Glomerular endothelial cell (primary cell): ENCODE data around the gene NHP2. TPM values are rescaled to one million over a fixed set of nuclear protein-coding genes. Genes with fewer than 3 reads are reported as not detected.

Experiments
- DNase-seq: peaks from one replicate; pipeline ENCODE4 v3.0.0-alpha.2; 2011; ENCODE audit warnings: low read depth, low spot score; ENCODE audit errors: extremely low read depth
- total RNA-seq: library from RNA; depleted of rRNA; stranded (reverse); fragments of >200 nt; gene quantifications from 2 replicates; pipeline ENCODE4 v1.2.3, GENCODE V29; 2015

Gene NHP2
- total RNA-seq, 1 donor from 2014 or later = 242 TPM

DNA sequence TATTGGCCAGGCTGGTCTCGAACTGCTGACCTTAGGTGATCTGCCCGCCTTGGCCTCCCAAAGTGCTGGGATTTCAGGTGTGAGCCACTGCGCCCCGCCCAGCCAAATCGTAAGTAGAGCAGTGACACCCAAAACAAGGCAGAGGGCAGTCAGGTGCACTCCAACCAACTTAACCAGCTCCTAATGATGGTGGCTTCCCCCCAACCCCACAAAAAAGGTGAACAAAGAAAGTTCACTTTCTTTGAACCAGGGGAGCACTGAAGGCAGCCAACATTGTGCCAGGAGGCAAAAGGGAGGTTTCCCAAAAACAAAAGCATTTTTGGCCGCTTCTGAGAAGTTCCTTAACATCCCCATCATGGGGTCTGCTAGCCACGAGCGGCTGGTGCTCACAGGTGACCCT is 23.9 kb upstream of the NHP2 start:
- DNase-seq = no peak

DNA sequence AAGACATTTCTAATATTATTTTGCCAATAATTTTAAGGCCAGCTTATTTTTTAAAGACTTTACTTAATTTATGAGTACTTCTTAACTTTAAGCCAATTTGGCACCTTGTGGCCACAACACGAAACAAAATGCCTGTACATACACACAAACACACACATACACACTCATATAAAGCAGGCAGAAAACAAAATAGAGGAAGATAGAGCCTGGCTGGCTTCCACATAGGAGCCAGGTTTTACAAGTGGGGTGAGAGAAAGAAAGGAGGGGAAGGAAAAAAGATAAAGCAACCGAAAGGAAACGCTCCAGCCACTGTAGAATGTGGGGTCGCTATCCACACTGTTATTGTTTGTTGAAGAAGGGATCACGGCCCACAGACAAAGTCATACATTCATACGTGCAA is 23.1 kb upstream of the NHP2 start:
- no peak for DNase-seq

DNA sequence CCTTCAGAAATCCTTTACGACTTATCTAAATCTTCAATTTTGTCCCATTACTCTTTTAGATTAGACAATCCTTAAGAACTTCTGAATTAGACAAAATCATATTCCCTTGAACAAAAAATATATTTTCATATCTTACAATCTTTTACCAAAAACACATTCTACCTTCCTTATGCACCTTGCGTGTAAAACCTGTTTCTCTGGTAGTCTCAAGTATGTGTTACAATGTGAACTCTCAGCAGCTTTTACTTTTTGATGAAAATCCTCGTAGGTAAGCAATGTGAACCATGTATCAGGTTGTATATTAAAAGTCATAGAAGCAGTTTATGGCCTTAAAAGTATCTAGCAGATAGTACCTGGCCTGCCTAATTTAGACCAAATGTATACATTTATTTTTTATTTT is 20.8 kb upstream of the NHP2 start:
- no peak for DNase-seq

DNA sequence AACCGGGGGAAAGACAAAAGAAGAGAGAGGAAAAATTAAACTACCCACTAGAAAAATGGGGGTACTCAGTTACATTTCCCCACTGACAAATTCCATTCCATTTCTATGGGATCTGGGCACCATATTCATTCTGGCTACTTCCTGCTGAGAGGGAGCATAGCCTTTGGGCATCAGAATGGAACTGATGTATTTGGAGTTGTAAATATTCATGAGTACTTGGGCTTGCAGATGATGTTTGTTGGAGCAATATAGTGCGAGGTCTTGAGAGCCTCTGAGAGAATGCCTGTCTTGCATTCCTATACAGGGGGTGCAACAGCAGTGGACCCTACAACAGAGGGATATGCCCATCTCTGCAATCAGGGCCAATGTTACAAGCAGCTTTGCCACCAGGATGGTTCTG is 16.8 kb upstream of the NHP2 start:
- no peak for DNase-seq

DNA sequence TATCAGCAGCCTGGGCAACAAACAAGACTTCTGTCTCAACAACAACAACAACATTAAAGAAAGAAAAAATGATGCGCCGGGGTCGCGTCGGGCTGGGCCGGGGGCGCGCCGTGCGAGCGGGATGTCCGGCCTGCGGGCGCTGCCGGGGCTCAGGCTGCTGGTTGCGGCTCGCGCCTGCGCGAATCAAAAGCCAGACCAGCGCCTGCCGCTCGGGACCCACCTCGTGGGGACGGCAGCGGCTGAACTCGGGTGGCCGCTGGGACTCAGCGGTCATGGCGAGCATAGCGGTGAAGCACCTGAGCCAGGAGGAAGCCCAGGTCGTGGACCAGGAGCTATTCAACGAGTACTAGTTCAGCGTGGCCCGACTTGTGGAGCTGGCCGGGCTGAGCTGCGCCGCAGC is 11.9 kb upstream of the NHP2 start:
- DNase-seq = no peak

DNA sequence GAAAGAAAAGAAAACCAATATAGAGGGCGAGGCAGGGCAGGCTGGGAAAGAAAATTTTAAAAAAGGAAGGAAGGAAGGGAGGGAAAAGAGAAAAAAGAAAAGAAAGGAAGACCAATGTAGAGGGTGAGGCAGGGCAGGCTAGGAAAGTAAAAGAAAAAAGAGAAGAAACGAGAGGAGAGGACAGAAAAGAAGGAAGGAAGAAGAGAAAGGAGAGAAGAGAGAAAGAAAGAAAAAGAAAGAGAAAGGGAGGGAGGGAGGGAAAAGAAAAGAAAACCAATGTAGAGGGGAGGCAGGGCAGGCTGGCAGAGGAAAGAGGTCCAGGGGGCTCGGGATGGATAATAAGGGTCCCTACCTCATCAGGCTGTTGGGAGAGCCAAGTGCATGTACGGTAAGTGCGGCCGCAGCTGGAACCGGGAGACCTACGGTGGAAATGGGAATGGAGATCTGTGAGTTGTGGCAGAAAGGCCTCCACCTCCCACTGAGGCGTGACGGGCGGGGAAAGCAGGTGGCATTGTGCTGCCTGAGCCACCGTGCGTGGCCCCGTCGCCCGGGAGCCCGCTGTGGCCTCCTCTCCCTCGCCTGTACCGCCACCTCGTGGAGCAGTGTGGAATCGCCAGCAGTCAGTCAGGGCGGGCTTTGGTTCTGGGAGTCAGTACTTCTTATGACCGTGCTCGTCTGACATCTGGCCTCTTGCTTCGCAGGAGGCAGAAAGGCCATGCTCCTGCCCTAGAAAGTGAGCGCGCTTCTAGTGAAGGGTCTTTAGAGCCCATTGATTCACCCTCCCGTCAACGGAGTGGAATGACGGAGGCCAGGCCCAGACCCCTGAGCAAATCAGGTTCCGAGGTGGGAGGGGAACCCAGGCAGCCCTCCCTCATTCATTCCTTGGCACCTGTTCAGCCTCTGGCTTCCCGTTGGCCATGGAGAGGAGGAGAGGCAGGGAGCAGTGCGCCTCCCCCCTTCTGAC is 10.4 kb upstream of the NHP2 start:
- no peak for DNase-seq

DNA sequence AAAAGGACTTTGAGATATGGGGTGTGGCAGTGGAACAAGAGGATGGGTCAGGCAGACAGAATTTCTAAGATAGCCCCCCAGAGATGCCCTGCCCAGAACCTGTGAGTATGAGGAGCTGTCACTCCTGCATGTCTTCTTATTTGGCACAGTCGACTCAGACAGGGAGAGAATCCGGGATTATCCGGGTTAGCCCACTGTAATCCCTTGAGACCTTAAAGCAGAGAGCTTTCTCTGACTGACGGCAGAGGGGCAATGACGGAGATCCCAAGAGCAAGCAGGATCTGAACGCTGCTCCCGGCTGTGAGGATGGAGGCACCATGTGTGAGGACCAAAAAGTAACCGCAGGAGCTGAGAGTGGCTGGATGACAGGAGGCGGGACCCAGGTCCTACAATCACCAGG is 8.8 kb upstream of the NHP2 start:
- no peak for DNase-seq

DNA sequence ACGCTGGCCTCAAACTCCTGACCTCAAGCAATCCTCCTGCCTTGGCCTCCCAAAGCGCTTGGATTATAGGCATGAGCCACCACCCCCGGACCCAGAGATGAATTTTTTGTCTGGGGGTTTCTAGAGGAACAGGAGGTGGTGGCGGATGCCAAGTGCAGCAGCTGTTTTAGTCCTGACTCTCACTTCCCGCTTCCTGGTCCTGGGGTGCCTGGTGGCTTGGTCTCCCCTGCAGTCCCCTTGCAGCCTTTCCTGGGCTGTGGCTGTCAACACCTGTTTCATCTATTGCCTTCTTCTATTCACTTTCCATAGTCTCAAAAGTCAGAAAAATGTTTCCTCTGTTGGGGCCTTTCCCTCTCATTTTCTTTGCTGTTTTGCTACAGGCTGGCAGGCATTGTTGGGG is 6.5 kb upstream of the NHP2 start:
- no peak for DNase-seq

DNA sequence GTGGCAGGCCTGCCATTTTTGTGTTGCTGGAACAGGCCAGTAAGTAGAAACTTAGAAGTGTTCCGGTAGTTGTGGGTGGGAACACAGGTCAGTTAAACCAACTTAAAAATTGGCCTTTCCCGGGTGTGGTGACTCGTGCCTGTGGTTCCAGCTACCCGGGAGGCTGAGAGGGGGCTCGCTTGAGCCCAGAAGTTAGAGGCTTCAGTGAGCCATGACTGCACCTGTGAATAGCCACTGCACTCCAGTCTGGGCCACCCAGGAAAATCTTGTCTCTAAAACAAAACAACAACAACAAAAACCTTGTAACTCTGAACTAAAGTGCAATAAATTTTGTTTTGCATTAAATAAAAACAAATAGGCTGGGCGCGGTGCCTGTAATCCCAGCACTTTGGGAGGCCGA is 1.4 kb upstream of the NHP2 start:
- no peak for DNase-seq

DNA sequence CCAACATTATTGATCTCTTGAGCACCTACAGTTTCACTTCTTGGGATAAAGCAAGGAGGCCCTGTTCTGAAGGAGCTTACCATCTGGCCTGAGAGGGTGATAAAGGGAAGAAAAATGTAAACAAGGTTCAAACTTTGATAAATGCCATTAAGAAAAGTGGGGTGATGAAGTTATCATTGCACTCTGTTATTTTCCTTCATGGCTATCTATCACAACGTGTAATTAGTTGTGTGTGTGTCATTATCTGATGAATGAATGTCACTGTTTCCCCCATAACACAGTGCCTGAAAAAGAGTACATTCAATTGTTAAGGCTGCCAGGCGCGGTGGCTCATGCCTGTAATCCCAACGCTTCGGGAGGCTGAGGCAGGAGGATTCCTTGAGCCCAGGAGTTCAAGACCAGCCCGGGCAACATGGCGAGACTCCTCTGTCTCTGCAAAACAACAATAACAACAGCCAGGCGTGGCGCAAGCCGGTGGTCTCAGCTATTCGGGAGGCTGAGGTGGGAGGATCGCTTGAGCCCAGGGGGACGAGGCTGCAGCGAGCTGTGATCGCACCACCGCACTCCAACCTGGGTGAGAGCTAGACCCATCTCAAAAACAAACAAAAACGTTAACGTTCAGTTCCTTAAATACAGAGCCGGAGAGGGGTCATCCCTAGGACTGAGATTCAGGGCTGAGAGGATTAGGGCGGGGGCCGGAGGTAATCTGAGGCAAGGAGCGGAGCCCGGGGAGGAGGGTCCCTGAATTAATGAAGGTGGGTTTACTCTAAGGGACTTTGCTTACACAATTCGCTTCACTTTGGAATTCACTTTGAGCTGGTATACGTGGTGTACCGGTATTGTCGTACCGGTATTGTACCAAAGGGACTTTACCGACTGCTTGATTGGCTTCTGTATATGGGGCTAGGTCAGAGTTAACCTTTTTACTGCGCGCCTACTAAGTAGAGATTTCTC is 917 bp downstream of the NHP2 start:
- no peak for DNase-seq

DNA sequence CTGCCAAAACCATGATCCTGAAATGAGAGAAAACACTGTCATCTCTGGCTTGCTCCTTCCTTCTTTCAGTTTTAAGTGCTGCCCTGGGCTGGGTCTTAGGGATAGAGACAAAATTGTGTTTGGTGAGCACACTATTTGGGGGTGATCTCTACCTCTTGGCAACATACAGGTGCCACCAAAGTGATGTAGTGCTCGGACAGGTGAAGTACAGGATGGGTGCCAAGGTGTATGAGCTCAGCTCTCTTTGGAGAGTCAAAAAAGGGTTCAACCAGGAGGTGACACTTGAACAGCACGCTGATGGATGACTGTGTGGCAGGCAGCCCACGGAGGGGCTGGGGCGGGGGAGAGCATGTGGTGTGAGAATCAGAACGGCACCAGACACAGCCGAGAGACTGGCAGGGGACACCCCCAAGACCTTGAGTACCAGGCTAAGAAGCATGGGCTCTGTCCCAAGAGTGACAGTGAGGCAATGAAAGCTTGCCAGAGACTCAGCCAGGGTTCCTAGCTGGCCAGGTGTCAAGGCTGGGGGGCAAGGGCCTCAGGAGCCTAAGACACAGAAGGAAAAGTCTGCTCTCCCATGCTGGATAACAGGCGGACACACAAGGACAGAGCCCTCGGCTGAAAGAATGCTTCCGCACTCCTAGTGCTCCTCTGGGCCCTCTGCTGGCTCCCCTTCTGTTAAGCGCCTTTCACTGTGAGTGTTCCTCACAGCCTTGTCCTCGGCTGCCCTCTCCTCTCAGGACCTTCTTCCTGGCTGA is 2.5 kb downstream of the NHP2 start:
- DNase-seq = no peak

DNA sequence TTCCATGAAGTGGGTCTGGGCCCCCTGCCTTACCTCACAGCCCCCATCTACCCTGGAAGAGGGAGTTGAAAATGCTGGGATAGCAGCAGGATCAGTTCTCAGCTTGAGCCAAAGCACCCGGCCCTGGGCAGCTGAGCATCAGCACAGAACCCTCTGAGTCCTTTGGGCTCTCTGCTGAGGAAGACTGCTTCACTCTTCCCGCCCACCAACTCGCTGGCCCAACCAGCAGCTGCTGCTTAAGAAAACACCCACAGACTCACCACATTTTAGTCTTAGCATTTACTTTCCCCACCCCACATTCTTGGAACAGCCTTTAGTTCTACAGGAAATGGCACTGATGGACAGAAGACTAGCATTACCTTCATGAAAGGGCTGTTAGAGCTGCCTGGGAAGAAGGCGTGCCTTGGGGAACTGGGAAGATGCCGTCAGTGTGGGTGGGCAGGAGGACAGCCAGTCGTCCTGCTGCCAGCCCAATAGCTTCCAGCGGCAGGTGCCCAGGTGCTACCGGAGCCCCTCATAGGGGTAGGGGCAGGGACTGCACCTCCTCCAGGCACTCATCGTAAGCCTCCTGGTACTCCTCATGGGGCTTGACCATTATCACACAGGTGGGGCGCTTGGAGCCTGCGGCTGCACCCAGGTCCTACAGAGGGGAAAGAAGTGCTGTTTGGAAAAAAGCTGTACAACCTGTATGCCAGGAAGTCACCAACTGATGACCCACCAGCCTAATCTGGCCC is 4.3 kb downstream of the NHP2 start:
- DNase-seq = no peak

DNA sequence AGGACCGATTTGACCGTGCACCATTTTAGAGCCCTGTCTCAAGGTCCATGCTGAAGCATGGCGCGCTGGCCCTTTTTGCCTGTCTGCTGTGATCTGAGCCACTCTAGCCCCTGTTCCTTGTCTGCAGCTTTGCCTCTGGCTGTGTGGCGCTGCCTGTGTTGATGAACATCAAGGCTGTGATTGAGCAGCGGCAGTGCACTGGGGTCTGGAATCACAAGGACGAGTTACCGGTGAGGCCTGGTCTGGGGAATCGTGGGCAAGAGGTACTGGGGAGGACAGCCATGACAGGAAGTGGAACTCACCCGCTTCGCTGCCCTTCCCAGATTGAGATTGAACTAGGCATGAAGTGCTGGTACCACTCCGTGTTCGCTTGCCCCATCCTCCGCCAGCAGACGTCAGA is 6.3 kb downstream of the NHP2 start:
- no peak for DNase-seq

DNA sequence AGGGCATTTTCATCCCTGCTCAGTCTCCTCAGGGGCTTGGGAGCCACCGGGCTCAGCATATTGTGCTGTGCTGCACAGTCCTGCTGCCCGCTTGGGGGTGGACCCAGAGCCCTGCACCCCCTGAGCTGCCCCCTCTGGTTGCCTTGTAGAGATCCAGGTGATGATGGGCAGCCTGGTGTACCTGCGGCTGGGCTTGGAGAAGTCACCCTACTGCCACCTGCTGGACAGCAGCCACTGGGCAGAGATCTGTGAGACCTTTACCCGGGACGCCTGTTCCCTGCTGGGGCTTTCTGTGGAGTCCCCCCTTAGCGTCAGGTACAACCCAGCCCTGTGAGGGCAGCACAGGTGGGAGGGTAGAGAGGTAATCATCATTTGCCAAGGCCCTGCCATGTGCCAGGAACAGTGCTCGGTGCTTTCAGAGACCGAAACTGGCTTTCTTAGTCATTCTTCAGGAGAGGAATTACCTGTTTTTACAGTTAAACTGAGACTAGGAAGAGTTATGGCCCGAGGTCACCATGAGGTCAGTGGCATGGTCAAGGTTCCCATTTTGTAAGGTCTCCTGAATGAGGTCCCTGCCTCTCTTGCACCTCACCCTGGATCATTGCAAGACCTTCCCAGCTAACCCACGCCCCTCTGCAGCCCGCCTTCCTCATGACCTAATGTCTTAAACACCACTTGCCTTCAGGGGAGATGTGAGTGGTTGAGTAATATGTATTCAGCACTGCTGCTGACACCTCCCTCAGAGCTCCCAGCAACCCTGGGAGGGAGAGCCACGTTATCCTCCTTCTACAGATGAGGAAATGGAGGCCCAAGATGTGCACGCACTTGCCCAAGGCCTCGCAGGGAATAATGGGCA is 7.5 kb downstream of the NHP2 start:
- no peak for DNase-seq

DNA sequence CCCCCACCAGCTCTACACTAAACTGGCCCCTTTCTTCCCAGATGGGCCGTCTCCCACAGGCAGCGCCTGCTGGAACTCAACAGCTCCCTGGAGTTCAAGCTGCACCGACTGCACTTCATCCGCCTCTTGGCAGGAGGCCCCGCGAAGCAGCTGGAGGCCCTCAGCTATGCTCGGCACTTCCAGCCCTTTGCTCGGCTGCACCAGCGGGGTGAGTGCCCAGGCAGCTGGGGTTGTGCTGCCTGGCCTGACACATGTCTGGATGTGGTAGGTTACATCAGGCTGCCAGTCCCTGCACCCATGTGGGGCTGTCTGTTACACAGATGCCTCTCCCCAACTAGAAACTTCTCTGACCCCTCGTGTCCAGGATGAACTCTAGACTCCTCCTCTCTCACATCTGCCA is 9.8 kb downstream of the NHP2 start:
- DNase-seq = no peak

DNA sequence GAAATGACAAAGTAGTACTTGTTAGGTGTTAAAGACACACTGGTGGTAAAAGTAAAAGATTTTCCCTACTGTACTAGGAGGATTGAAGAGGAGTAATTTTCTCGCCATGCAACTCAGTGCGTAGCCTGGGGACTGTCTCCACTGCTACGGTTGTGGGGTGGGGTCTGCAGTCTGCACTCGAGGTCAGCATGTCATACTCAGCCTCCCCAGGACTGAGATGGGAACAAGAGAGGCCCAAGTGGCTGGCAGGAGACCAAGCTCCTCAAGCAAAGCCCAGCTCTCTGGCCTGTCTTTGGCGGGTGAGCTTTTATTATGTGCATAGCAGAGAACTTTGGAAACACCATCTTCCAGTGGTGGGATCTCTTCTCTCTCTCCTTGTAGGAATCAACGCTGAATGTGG is 10.4 kb downstream of the NHP2 start:
- DNase-seq = no peak

DNA sequence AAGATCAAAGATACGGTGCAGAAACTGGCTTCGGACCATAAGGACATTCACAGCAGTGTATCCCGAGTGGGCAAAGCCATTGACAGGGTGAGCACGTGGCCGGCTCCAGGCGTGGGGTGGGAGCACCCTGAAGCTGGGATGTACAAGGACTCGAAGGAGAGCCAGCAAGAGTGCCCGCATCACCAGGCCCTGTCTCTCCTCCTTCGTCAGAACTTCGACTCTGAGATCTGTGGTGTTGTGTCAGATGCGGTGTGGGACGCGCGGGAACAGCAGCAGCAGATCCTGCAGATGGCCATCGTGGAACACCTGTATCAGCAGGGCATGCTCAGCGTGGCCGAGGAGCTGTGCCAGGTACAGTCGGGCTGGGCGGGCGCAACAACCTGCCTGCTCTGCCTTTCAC is 11.0 kb downstream of the NHP2 start:
- DNase-seq = no peak

DNA sequence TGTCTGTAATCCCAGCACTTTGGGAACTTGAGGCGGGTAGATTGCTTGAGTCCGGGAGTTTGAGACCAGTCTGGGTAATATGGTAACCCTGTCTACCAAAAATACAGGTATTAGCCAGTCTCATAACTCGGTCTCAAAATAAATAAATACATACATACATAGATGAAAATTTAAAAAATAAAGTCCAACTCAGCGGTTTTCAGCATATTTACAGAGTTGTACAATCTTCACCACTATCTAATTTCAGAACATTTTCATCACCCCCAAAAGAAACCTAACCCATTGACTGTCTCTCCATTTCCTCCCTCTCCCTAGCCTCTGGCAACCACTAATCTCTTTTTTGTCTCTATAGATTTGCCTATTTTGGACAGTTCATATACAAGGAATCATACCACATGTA is 12.1 kb downstream of the NHP2 start:
- DNase-seq = no peak

DNA sequence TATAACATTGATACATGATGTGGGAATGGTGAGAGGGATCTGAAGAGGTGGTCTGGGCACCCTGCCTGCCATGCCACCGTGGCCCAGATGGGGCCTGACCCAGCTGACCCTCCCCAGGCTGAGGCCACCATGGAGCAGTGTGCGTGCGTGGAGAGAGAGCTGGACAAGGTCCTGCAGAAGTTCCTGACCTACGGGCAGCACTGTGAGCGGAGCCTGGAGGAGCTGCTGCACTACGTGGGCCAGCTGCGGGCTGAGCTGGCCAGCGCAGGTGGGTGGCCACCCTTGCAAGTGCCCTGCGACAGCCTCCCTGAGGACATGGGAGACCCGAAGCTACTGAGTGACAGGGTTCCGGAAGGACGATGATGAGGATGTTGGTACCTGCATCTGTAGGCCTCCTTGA is 15.7 kb downstream of the NHP2 start:
- no peak for DNase-seq
